Right lobe of liver (tissue), 6 donors: ENCODE results near the gene KLF12. TPM values are rescaled to one million over a fixed set of nuclear protein-coding genes. Genes with fewer than 3 reads are reported as not detected.

Experiments
- ATAC-seq, 4 donors: fragments of 200-7000 bp; cut with Tn5 transposase; one replicate each; pipeline ENCODE4 v1.9.1; 2020; ENCODE audit warnings: mild to moderate bottlenecking in 4 of 4, moderate library complexity in 4 of 4
- DNase-seq, 3 donors: peaks; one replicate each; pipeline ENCODE4 v3.0.0-alpha.2; 2020
- H3K27ac ChIP-seq, 3 donors: fragments of 200-600 bp; one replicate each; pipeline ENCODE4 v1.8.0; 2022
- H3K27me3 ChIP-seq, 2 donors: fragments of 200-600 bp; one replicate each; pipeline ENCODE4 v1.8.0; 2022
- H3K36me3 ChIP-seq, 4 donors: fragments of 200-600 bp; sonication (generic) in 1 of 4; one replicate each; pipeline versions ENCODE4 v1.5.1 to v1.8.0; 2017 to 2022; ENCODE audit warnings: control low read depth in 1 of 4
- H3K4me1 ChIP-seq, 4 donors: fragments of 200-600 bp; sonication (generic) in 1 of 4; one replicate each; pipeline versions ENCODE4 v1.5.1 to v1.8.0; 2017 to 2022; ENCODE audit warnings: control low read depth in 1 of 4
- H3K4me3 ChIP-seq, 3 donors: fragments of 200-600 bp; one replicate each; pipeline ENCODE4 v1.8.0; 2022
- H3K9me3 ChIP-seq, 4 donors: fragments of 200-600 bp; sonication (generic) in 1 of 4; one replicate each; pipeline versions ENCODE4 v1.5.1 to v1.8.0; 2017 to 2022; ENCODE audit warnings: control low read depth in 1 of 4
- POLR2A ChIP-seq: fragments of 450-650 bp; IDR thresholded peaks from one replicate; pipeline ENCODE4 v1.6.1; 2017; ENCODE audit warnings: antibody characterized with exemption, mild to moderate bottlenecking
- WGBS: methylation state at CpG from one replicate; pipeline ENCODE4 v1.1.6; 2018; ENCODE audit warnings: low coverage, low lambda C conversion rate; ENCODE audit not compliant: insufficient coverage; ENCODE audit errors: missing lambda C conversion rate; 5-methylcytosine and 5-hydroxymethylcytosine counted together
- intact Hi-C, 2 donors: fragments of 100-400 bp; cut with DNase I; formaldehyde crosslinking; loops; one replicate each; pipeline versions ENCODE4 v1.11.2 to v1.14.1; 2022
- total RNA-seq, 6 experiments: library from RNA; depleted of rRNA in 2 of 6; stranded (reverse); fragments of >200 nt in 2 of 6; fragmentation: NEBNext Ultra II Directional in 3 of 6; extraction: Animal tissue kit (Norgen Biotek cat#: 25700) in 3 of 6; gene quantifications; one replicate each; pipeline versions ENCODE4 v1.1.0 to v1.2.4, GENCODE V29; 2016 to 2023
- TF ChIP-seq, protein P1 (sequence below), 4 donors: fragments of 200-600 bp in 3 of 4; fragments of 450-650 bp in 1 of 4; IDR thresholded peaks; one replicate each; pipeline versions ENCODE4 v1.5.1 to v1.8.0; 2016 to 2022; ENCODE audit warnings: antibody characterized with exemption in 4 of 4, mild to moderate bottlenecking in 2 of 4
- donor health status: DM: no; HTN: yes; CAD: no.
- donor health status: DM: no; HTN: no; CAD: no.
- donor health status: DM: no; HTN: no; CAD: no.
- donor health status: DM: no; HTN: yes; CAD: no.
- donor health status: DM: no; HTN: yes; CAD: no.

The KLF12 gene
- total RNA-seq, 6 experiments from 2014 or later: 6.0 to 20.7 (median 10.4) TPM

DNA sequence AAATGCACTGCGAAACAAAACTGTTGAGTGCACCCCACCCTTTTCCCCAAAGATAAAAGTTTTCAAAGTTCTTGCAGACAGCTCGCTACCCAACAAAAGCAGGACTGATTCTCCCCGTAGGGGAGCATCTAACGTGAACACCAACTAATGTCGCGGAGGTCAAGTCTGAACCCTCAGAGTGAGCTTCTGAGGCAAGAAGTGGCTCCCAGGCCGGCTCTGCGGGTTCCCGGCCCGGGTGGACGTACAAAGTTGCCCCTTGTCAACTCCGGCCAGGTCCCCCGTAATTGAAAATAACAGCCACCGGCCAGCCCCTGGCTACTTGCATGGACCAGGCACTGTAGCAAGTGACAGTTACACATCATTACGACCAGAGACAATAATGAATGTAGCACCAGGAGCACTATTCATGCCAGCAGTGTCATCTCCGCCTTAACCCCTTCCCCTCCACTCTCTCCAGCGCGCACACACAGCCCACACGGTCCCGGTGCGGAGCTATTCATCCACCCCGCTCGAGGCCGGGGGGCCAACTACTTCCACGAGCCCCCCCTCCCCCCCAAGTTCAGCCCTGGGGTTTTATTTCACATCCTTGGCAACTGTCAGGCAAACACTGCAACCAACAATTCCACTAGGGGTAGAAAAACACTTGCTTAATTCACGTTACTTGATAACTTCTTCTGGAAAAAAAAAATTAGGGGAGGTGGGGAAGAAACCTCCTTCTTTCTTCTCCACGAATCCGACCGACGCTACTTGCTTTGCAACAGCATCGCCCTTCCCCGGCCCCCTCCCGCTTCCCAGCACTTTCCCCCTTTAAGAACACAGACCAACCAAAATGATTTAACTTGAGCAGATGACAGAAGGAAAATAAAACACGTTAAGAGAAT, 1.2 kb downstream of the KLF12 start:
- Histone ChIP-seq H3K4me3 (peak overlapping the region; percentile 84 to 97 (median 89)), H3K4me1 (peaks cover 0 to 33% (median 15%) of the 10 kb centered on the region in 4 donors), H3K27ac (peak overlapping the region; percentile 74 to 91 (median 79)), H3K36me3 (no peaks in the 10 kb centered on the region), H3K27me3 (no peaks in the 10 kb centered on the region), H3K9me3 (no peaks in the 10 kb centered on the region)
- no peak for TF ChIP-seq POLR2A
- TF ChIP-seq, protein P1, sequence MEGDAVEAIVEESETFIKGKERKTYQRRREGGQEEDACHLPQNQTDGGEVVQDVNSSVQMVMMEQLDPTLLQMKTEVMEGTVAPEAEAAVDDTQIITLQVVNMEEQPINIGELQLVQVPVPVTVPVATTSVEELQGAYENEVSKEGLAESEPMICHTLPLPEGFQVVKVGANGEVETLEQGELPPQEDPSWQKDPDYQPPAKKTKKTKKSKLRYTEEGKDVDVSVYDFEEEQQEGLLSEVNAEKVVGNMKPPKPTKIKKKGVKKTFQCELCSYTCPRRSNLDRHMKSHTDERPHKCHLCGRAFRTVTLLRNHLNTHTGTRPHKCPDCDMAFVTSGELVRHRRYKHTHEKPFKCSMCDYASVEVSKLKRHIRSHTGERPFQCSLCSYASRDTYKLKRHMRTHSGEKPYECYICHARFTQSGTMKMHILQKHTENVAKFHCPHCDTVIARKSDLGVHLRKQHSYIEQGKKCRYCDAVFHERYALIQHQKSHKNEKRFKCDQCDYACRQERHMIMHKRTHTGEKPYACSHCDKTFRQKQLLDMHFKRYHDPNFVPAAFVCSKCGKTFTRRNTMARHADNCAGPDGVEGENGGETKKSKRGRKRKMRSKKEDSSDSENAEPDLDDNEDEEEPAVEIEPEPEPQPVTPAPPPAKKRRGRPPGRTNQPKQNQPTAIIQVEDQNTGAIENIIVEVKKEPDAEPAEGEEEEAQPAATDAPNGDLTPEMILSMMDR (IDR thresholded peaks at IDR 0.05): no peak
- ATAC-seq: peak in 1 of 4 donors; percentile 2
- intact Hi-C loops: no loop called here
- DNase-seq: peak in 1 of 3 donors; percentile 35
- under 1% methylated on average over 25 of the region's 34 CpGs for WGBS

DNA sequence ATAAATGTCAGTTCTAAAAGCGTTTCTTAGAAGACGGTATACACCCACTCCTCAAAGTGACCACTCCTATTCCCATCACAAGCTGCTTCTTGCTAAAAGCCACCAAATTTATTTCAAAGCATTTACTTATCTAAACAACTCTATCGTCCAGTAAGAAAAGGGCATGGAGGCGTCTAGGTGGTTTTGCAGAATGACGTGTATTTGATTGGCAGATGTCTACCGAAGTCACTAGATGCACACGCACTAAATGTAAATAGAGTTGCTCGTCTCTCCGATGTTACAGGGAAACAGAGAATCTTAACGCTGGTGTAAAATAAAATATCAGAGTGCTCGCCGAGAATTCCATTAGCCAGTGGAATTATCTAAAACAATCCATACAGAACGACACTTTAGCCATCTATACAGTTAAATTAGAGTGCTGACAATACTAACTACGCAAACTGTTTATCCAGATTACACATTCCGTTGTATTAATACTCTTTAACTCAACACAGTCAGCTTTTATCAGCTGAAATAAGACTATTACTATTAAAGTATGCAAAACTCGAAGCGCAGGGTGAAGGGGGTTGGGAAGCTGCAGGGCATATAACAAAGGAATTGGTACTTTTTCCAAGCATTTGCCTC, 1.9 kb downstream of the KLF12 start:
- peak overlapping the region in 2 of 3 donors; percentile 74 to 91 for H3K27ac ChIP-seq
- intact Hi-C loops: no loop called here
- ATAC-seq (no peak), DNase-seq (no peak)
- WGBS: 10% methylated on average over 17 of the region's 17 CpGs
- peaks cover 0 to 33% (median 16%) of the 10 kb centered on the region in 4 donors for H3K4me1 ChIP-seq
- TF ChIP-seq, protein P1 (IDR thresholded peaks at IDR 0.05): no peak
- TF ChIP-seq POLR2A: no peak
- no peaks in the 10 kb centered on the region for H3K9me3 ChIP-seq
- no peaks in the 10 kb centered on the region for H3K27me3 ChIP-seq
- no peaks in the 10 kb centered on the region for H3K36me3 ChIP-seq
- peak overlapping the region; percentile 84 to 97 (median 89) for H3K4me3 ChIP-seq

DNA sequence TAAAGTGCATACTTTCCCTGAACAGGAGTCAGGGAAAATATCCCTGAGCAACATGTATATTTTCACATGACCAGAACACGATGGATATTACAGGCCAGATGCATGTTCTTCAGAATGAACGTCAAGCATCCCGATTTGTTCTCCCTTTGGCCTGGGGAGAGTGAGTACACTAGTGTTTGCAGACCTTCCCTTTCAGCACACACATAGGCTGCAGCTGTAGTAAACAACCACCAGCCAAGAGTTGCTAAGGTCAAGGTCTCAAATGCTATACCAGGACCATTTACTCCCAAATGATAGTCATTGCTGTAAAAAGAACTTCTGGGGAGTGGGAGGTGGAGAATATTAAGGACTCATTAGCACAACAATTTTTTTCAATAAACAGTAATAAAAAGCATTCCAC, 3.0 kb downstream of the KLF12 start:
- DNase-seq: peak in 1 of 3 donors; percentile 58
- H3K27me3 ChIP-seq: no peaks in the 10 kb centered on the region
- TF ChIP-seq, protein P1 (IDR thresholded peaks at IDR 0.05): no peak
- TF ChIP-seq POLR2A: no peak
- H3K4me1 ChIP-seq: peaks cover 0 to 33% (median 16%) of the 10 kb centered on the region in 4 donors
- no peaks in the 10 kb centered on the region for H3K9me3 ChIP-seq
- intact Hi-C loops: no loop called here
- H3K4me3 ChIP-seq: no peak overlapping the region
- no peaks in the 10 kb centered on the region for H3K36me3 ChIP-seq
- peak overlapping the region in 2 of 3 donors; percentile 74 to 91 for H3K27ac ChIP-seq
- ATAC-seq: peak; percentile 5 to 42 (median 28)
- 17% methylated on average over 3 of the region's 3 CpGs for WGBS

DNA sequence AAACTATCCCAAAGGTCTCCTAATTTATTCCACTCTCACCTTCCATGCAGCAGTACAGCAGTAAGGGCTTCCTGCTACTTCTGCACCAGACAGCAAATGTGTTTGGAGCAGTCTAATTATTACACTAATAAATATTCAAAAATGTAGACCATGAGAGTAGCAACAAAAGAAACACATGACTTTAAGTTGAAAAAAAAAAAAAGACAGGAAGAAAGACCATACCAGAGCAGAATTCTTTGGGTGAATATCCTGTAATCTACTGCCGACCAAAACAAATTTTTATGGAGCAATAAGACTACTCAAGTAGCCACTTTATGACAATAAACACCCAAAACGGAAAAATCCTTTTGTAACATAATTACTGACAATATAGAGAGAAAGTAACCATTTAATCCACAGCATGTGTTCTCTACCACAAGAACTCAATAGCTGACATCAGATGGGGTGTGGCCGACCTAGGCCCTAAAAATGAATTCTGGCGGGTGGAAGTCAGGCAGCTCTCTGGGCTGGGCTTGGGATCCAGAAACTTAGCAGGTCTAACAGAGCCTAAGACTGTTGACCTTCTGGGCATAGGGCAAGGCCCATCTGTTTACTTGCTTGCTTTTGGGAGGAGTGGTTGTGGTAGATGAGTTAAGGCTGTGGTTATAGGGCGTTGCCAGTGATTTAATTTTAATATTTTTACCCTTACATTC, 4.6 kb downstream of the KLF12 start:
- H3K4me1 ChIP-seq: peaks cover 0 to 33% (median 16%) of the 10 kb centered on the region in 4 donors
- TF ChIP-seq POLR2A: no peak
- TF ChIP-seq, protein P1 (IDR thresholded peaks at IDR 0.05): no peak
- peak; percentile 7 to 40 (median 13) for ATAC-seq
- 16% methylated on average over 5 of the region's 5 CpGs for WGBS
- H3K27me3 ChIP-seq: no peaks in the 10 kb centered on the region
- H3K9me3 ChIP-seq: no peaks in the 10 kb centered on the region
- peak in 2 of 3 donors; percentile 56 to 58 for DNase-seq
- no peak overlapping the region for H3K4me3 ChIP-seq
- no peaks in the 10 kb centered on the region for H3K36me3 ChIP-seq
- H3K27ac ChIP-seq: peak overlapping the region in 2 of 3 donors; percentile 36 to 50
- intact Hi-C loops: no loop called here
